Adrenal gland (tissue), 12 donors: ENCODE measurements around the gene CPO. TPM values are rescaled to one million over a fixed set of nuclear protein-coding genes. Genes with fewer than 3 reads are reported as not detected.

Experiments used
- DNase-seq, 7 donors: peaks; one replicate each; pipeline ENCODE4 v3.0.0-alpha.2; 2019 to 2020
- H3K27ac ChIP-seq, 5 donors: fragments of 200-600 bp; sonication (generic) in 4 of 5; 1 replicate in 3 of 5; 2 replicates in 2 of 5; pipeline versions ENCODE4 v1.5.1 to v1.8.0; 2016 to 2020; ENCODE audit warnings: mild to moderate bottlenecking in 1 of 5
- H3K27me3 ChIP-seq: fragments of 200-600 bp; 2 replicates; pipeline ENCODE4 v1.8.0; 2021
- H3K36me3 ChIP-seq, 2 donors: fragments of 200-600 bp; replicated peaks in 1 of 2; 1 replicate in 1 of 2; 2 replicates in 1 of 2; pipeline versions ENCODE4 v1.5.1 to v1.8.0; 2018 to 2022
- H3K4me1 ChIP-seq, 2 donors: fragments of 200-600 bp; replicated peaks in 1 of 2; 1 replicate in 1 of 2; 2 replicates in 1 of 2; pipeline versions ENCODE4 v1.5.1 to v1.8.0; 2018 to 2021
- H3K4me3 ChIP-seq, 4 donors: fragments of 200-600 bp; sonication (generic) in 3 of 4; one replicate each; pipeline ENCODE4 v1.5.1; 2016 to 2018
- H3K9me3 ChIP-seq, 3 donors: fragments of 200-600 bp; sonication (generic) in 1 of 3; replicated peaks in 1 of 3; 1 replicate in 2 of 3; 2 replicates in 1 of 3; pipeline versions ENCODE4 v1.5.1 to v1.8.0; 2016 to 2021
- POLR2A ChIP-seq, 2 donors: fragments of 450-650 bp; IDR thresholded peaks; one replicate each; pipeline ENCODE4 v1.6.1; 2017; ENCODE audit warnings: antibody characterized with exemption in 2 of 2, mild to moderate bottlenecking in 2 of 2, moderate library complexity in 1 of 2
- WGBS, 4 donors: extraction: QIAGEN DNeasy Blood & Tissue Kit in 2 of 4; methylation state at CpG; one replicate each; pipeline versions ENCODE4 v1.1.5 to v1.1.7; 2013 to 2017; 5-methylcytosine and 5-hydroxymethylcytosine counted together
- intact Hi-C, 2 donors: fragments of 100-400 bp; cut with DNase I; formaldehyde crosslinking; loops; one replicate each; pipeline versions ENCODE4 v1.14.1 to v1.15.0; 2022 to 2023
- polyA plus RNA-seq, 3 donors: library from polyadenylated mRNA; stranded (reverse); fragments of 200-250 nt in 2 of 3; fragments of 350-450 nt in 1 of 3; fragmentation: Illumina TruSeq in 1 of 3; extraction: RNeasy Lipid Tissue Mini Kit (QIAGEN cat#74804) in 1 of 3; gene quantifications; one replicate each; pipeline ENCODE4 v1.2.3, GENCODE V29; 2013 to 2014
- total RNA-seq, 9 donors: library from RNA; depleted of rRNA in 4 of 9; stranded (reverse); fragments of >200 nt in 4 of 9; fragments of 120-200 nt in 1 of 9; fragmentation: NEBNext Ultra II Directional in 1 of 9; extraction: Animal tissue kit (Norgen Biotek cat#: 25700) in 1 of 9; gene quantifications; one replicate each; pipeline versions ENCODE4 v1.1.0 to v1.2.4, GENCODE V29; 2013 to 2023
- TF ChIP-seq, protein P1 (sequence below), 6 experiments: fragments of 450-650 bp in 4 of 6; fragments of 200-600 bp in 2 of 6; sonication (generic) in 1 of 6; IDR thresholded peaks; 1 replicate in 5 of 6; 2 replicates in 1 of 6; pipeline versions ENCODE4 v1.5.1 to v1.8.0; 2016 to 2021; ENCODE audit warnings: antibody characterized with exemption in 6 of 6, mild to moderate bottlenecking in 2 of 6, moderate library complexity in 1 of 6
- donor health status: healthy with polysubstance abuse.
- donor health status: Bipolar disorder and iron deficiency.
- donor health status: DM: yes; HTN: yes; CAD: no.
- donor health status: DM: no; HTN: no; CAD: no.
- donor health status: DM: no; HTN: no; CAD: no.
- donor health status: DM: yes; HTN: yes; CAD: no.

Gene CPO
- total and polyA plus RNA-seq, 12 donors: 0.24 to 13.5 (median 0.57) TPM; not detected in 1

DNA sequence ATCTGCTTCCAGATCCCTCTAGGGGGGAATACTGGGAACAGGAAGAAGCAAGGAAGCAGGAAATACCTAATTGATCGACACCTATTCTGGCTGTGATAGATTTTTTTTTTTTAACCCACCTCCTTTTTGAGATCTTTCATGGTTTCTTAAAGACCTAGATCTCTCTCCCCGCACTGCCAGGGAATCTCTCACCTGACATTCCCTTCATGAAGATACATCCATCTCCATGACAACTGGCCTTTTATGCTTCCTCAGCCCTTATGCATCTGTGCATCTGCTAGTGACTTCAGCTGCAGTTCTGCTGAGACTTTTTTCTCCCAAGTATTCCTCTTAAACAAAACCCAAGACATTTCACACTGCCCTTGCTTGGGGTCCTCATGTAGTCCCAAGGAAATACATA is 21.1 kb upstream of the CPO start:
- TF ChIP-seq POLR2A (IDR thresholded peaks at IDR 0.05): no peak
- TF ChIP-seq, protein P1, sequence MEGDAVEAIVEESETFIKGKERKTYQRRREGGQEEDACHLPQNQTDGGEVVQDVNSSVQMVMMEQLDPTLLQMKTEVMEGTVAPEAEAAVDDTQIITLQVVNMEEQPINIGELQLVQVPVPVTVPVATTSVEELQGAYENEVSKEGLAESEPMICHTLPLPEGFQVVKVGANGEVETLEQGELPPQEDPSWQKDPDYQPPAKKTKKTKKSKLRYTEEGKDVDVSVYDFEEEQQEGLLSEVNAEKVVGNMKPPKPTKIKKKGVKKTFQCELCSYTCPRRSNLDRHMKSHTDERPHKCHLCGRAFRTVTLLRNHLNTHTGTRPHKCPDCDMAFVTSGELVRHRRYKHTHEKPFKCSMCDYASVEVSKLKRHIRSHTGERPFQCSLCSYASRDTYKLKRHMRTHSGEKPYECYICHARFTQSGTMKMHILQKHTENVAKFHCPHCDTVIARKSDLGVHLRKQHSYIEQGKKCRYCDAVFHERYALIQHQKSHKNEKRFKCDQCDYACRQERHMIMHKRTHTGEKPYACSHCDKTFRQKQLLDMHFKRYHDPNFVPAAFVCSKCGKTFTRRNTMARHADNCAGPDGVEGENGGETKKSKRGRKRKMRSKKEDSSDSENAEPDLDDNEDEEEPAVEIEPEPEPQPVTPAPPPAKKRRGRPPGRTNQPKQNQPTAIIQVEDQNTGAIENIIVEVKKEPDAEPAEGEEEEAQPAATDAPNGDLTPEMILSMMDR (IDR thresholded peaks at IDR 0.05): no peak
- H3K36me3 ChIP-seq: no peaks in the 10 kb centered on the region
- no peak overlapping the region for H3K4me3 ChIP-seq
- no peaks in the 10 kb centered on the region for H3K27me3 ChIP-seq
- H3K27ac ChIP-seq: no peak overlapping the region
- intact Hi-C loops: no loop called here
- 61 to 77% (median 66%) methylated on average over 2 of the region's 2 CpGs for WGBS, 4 donors
- H3K4me1 ChIP-seq: peaks cover 0 to 3% of the 10 kb centered on the region in 2 donors
- no peaks in the 10 kb centered on the region for H3K9me3 ChIP-seq
- no peak for DNase-seq

DNA sequence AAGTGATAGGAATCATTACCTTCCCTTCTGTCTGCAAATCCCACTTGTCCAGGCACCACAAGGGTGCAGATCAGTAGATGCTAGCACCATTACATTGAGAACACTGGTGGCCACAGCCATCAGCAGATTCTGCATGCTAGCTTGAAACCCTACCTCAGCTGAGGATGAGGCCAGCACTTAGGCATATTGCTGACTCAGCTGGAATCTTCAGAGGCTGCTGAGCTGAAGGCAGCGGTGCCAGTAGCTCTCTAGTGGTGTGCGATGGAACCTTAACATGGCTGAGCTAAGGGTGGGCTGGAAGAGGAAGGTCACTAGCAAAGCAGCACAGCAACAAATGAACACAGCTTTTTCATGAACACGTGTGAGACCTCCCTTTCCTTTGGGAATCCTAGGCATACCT is 19.0 kb upstream of the CPO start:
- intact Hi-C loops: no loop called here
- no peak for DNase-seq
- no peaks in the 10 kb centered on the region for H3K4me1 ChIP-seq
- no peak overlapping the region for H3K27ac ChIP-seq
- H3K4me3 ChIP-seq: no peak overlapping the region
- TF ChIP-seq, protein P1 (IDR thresholded peaks at IDR 0.05): no peak
- no peak for TF ChIP-seq POLR2A (IDR thresholded peaks at IDR 0.05)
- 85 to 93% (median 91%) methylated on average over 3 of the region's 3 CpGs for WGBS, 4 donors
- H3K9me3 ChIP-seq: no peaks in the 10 kb centered on the region
- no peaks in the 10 kb centered on the region for H3K36me3 ChIP-seq
- no peaks in the 10 kb centered on the region for H3K27me3 ChIP-seq

DNA sequence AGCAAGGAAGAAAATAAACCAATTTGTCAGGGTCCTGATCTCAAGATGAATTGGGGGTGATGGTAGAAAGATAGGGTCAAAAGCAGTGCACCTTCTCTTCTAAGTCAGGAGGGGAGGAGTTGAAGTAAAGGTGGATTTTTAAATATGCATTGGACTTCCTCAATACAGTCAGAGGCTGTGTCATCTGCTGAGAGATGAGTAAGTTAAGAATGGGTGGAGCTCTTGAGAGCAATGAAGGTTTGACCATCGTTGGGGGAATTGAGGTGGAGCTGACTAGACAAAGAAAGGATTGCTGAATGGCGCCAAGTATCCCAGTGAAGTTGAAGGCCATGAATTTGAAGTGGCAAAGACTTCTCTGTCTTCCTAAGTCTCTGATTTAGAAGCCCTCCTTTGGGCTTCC is 18.4 kb upstream of the CPO start:
- Histone ChIP-seq H3K4me3 (no peak overlapping the region), H3K27me3 (no peaks in the 10 kb centered on the region), H3K4me1 (no peaks in the 10 kb centered on the region), H3K9me3 (no peaks in the 10 kb centered on the region), H3K36me3 (no peaks in the 10 kb centered on the region), H3K27ac (no peak overlapping the region)
- DNase-seq: no peak
- TF ChIP-seq POLR2A (IDR thresholded peaks at IDR 0.05): no peak
- TF ChIP-seq, protein P1 (IDR thresholded peaks at IDR 0.05): no peak
- 80 to 97% (median 88%) methylated on average over 2 of the region's 2 CpGs for whole genome bisulfite sequencing, 4 donors
- intact Hi-C loops: no loop called here

- Histone ChIP-seq H3K4me1 (no peaks in the 10 kb centered on the region), H3K4me3 (no peak overlapping the region), H3K9me3 (no peaks in the 10 kb centered on the region), H3K27me3 (no peaks in the 10 kb centered on the region), H3K36me3 (no peaks in the 10 kb centered on the region), H3K27ac (no peak overlapping the region)
- 80 to 92% (median 87%) methylated on average over 5 of the region's 5 CpGs for WGBS, 4 donors
- DNase-seq: no peak
- TF ChIP-seq POLR2A (IDR thresholded peaks at IDR 0.05): no peak
- TF ChIP-seq, protein P1 (IDR thresholded peaks at IDR 0.05): no peak
- intact Hi-C loops: no loop called here
Observed at GRCh38 chr2:206921529-206921928, 17.8 kb upstream of the CPO start.
